K562 (cell line): Measurements from ENCODE around the gene BRAT1. TPM values are rescaled to one million over a fixed set of nuclear protein-coding genes. Genes with fewer than 3 reads are reported as not detected.
"Not testable (repeated sequence)": the region's sequence is repeated elsewhere in the genome, so short reads cannot be mapped to it uniquely, and the experiment has no call there.

ENCODE experiments used
- ATAC-seq: fragments of 200-7000 bp; cut with Tn5 transposase; 3 replicates; pipeline ENCODE4 v1.9.1; 2020; ENCODE audit warnings: moderate library complexity
- BruUV-seq: library from RNA; stranded (reverse); fragments of 400-500 nt; replicated peaks from 2 replicates; lab custom pipeline; 2021; lab: Mats Ljungman, UMichigan
- CTCF ChIA-PET: fragments of 300-600 bp; formaldehyde crosslinking; extraction: SDS; loops from one replicate; lab custom pipeline; 2021; ENCODE audit warnings: low intra/inter-chr PET ratio; lab: Yijun Ruan, JAX
- POLR2A ChIA-PET: fragments of 300-600, 350-650 bp; sonication (Branson Sonifier 250); formaldehyde crosslinking; extraction: SDS; loops from one replicate; lab custom pipeline; 2021; ENCODE audit warnings: antibody characterized with exemption, inconsistent platforms; lab: Yijun Ruan, JAX
- DNase-seq, 4 experiments: peaks; one replicate each; pipeline versions ENCODE4 v3.0.0 to v3.0.0-alpha.2; 2011 to 2018; ENCODE audit warnings: low spot score in 3 of 4, mixed read lengths in 3 of 4; ENCODE audit errors: extremely low read depth in 1 of 4
- FAIRE-seq: peaks from 2 replicates; lab custom pipeline; 2011; peaks lifted over from hg19 to GRCh38; lab: Jason Lieb, UNC
- H2AFZ ChIP-seq: 2 replicates; pipeline ENCODE4 v1.6.0; 2011; ENCODE audit warnings: low read depth, low read length, control low read depth, inconsistent platforms
- H3K27ac ChIP-seq: fragments of 200-600 bp; 3 replicates; pipeline ENCODE4 v1.8.0; 2011; ENCODE audit warnings: low read depth, mild to moderate bottlenecking, control low read depth, inconsistent platforms, low read length, moderate library complexity, mixed read lengths; ENCODE audit errors: extremely low read depth
- H3K27me3 ChIP-seq, 2 experiments: fragments of 300-600 bp in 1 of 2; 2 replicates in 1 of 2; 3 replicates in 1 of 2; pipeline versions ENCODE4 v1.6.0 to v1.8.0; 2011; ENCODE audit warnings: inconsistent platforms in 2 of 2, low read length in 2 of 2, mild to moderate bottlenecking in 1 of 2, mixed read lengths in 1 of 2, moderate library complexity in 1 of 2; ENCODE audit not compliant: control insufficient read depth in 2 of 2, insufficient read depth in 2 of 2
- H3K36me3 ChIP-seq: fragments of 300-600 bp; 3 replicates; pipeline ENCODE4 v1.8.0; 2011; ENCODE audit warnings: mild to moderate bottlenecking, low read length, inconsistent platforms; ENCODE audit not compliant: control insufficient read depth, insufficient read depth
- H3K4me1 ChIP-seq, 2 experiments: fragments of 200-600 bp in 1 of 2; replicated peaks in 1 of 2; 2 replicates in 1 of 2; 3 replicates in 1 of 2; pipeline versions ENCODE4 v1.5.1 to v1.8.0; 2011; ENCODE audit warnings: inconsistent platforms in 2 of 2, low read length in 2 of 2, mild to moderate bottlenecking in 1 of 2, mixed read lengths in 1 of 2, moderate library complexity in 1 of 2; ENCODE audit not compliant: control insufficient read depth in 2 of 2, insufficient read depth in 2 of 2
- H3K4me2 ChIP-seq: 2 replicates; pipeline ENCODE4 v1.6.1; 2011; ENCODE audit warnings: low read length, control low read depth, inconsistent platforms, mixed read lengths; ENCODE audit not compliant: insufficient read depth
- H3K4me3 ChIP-seq: fragments of 200-600 bp; sonication (generic), shearing (Covaris generic); 2 replicates; pipeline ENCODE4 v1.5.1; 2016; ENCODE audit warnings: control low read depth, inconsistent platforms
- H3K79me2 ChIP-seq: fragments of 200-600 bp; 3 replicates; pipeline ENCODE4 v1.8.0; 2011; ENCODE audit warnings: low read length, inconsistent platforms; ENCODE audit not compliant: control insufficient read depth, insufficient read depth
- H3K9ac ChIP-seq, 2 experiments: 2 replicates each; pipeline versions ENCODE4 v1.6.0 to v1.6.1; 2011; ENCODE audit warnings: low read depth in 2 of 2, low read length in 2 of 2, control low read depth in 1 of 2, inconsistent platforms in 1 of 2, mild to moderate bottlenecking in 1 of 2, mixed read lengths in 1 of 2; ENCODE audit not compliant: insufficient read depth in 1 of 2
- H3K9me1 ChIP-seq: one replicate; pipeline ENCODE4 v1.6.0; 2011; ENCODE audit warnings: inconsistent platforms, mild to moderate bottlenecking, low read length, moderate library complexity; ENCODE audit not compliant: control insufficient read depth, insufficient read depth
- H3K9me3 ChIP-seq: replicated peaks from 2 replicates; pipeline ENCODE4 v1.5.1; 2011; ENCODE audit warnings: low read depth, low read length, inconsistent platforms; ENCODE audit not compliant: control insufficient read depth, insufficient read depth
- H4K20me1 ChIP-seq: replicated peaks from 2 replicates; pipeline ENCODE4 v1.6.1; 2011; ENCODE audit warnings: low read length, inconsistent platforms, mixed read lengths; ENCODE audit not compliant: control insufficient read depth, insufficient read depth
- COPS2 ChIP-seq: fragments of 450-650 bp; conservative IDR thresholded peaks from 2 replicates; pipeline ENCODE4 v1.6.1; 2016; ENCODE audit warnings: mild to moderate bottlenecking, moderate library complexity
- ZKSCAN8 ChIP-seq: fragments of 200-800 bp; sonication (Bioruptor generic); IDR thresholded peaks from 2 replicates; pipeline ENCODE4 v1.6.1; 2016; ENCODE audit warnings: missing genetic modification characterization, missing compliant biosample characterization
- ZNF274 ChIP-seq: IDR thresholded peaks from 2 replicates; pipeline ENCODE4 v1.6.1; 2011; ENCODE audit warnings: low read depth, mild to moderate bottlenecking, low read length, moderate library complexity, borderline replicate concordance
- ZNF282 ChIP-seq: sonication (generic); formaldehyde crosslinking; IDR thresholded peaks from 2 replicates; pipeline ENCODE4 v1.8.1; 2023; ENCODE audit warnings: missing genetic modification reagents
- WGBS: fragments of 100-300 bp; shearing (Covaris generic); methylation state at CpG from one replicate; pipeline ENCODE4 v1.1.6; 2016; ENCODE audit warnings: low coverage, mixed read lengths; ENCODE audit not compliant: insufficient coverage; ENCODE audit errors: missing lambda C conversion rate; 5-methylcytosine and 5-hydroxymethylcytosine counted together
- in situ Hi-C: fragments of 300-500 bp; cut with MboI; formaldehyde crosslinking; loops from 4 replicates; pipeline ENCODE4 v1.15.0; 2018; ENCODE audit warnings: inconsistent platforms, mixed read lengths
- intact Hi-C: fragments of 100-400 bp; cut with micrococcal nuclease; formaldehyde crosslinking; loops from 2 replicates; pipeline ENCODE4 v1.14.2; 2022
- polyA plus RNA-seq, 8 experiments: library from polyadenylated mRNA; depleted of rRNA in 4 of 8; stranded (reverse) in 5 of 8; unstranded in 3 of 8; fragments of >200 nt; fragmentation: Nextera tagmentation in 2 of 8; fragmentation: Illumina TruSeq in 1 of 8; extraction: Ambion mirVana in 2 of 8; extraction: Trizol in 1 of 8; gene quantifications; 2 replicates each; pipeline versions ENCODE4 v1.2.1 to v1.2.3, GENCODE V29; 2011 to 2014; ENCODE audit warnings: inconsistent platforms in 1 of 8, missing spikeins in 1 of 8
- total RNA-seq, 7 experiments: library from RNA; depleted of rRNA in 6 of 7; stranded (reverse); fragments of >200 nt in 6 of 7; fragmentation: Illumina TruSeq in 2 of 7; extraction: Trizol in 2 of 7; gene quantifications; 2 replicates each; pipeline versions ENCODE4 v1.2.1 to v1.2.3, GENCODE V29; 2011 to 2021; ENCODE audit warnings: low replicate concordance in 1 of 7

BRAT1 gene
- total and polyA plus RNA-seq, 9 of the 15 experiments (the other 6 are each of a cell fraction or from before 2014, with no cell fraction given): 0.13 to 49.6 (median 10.5) TPM

DNA sequence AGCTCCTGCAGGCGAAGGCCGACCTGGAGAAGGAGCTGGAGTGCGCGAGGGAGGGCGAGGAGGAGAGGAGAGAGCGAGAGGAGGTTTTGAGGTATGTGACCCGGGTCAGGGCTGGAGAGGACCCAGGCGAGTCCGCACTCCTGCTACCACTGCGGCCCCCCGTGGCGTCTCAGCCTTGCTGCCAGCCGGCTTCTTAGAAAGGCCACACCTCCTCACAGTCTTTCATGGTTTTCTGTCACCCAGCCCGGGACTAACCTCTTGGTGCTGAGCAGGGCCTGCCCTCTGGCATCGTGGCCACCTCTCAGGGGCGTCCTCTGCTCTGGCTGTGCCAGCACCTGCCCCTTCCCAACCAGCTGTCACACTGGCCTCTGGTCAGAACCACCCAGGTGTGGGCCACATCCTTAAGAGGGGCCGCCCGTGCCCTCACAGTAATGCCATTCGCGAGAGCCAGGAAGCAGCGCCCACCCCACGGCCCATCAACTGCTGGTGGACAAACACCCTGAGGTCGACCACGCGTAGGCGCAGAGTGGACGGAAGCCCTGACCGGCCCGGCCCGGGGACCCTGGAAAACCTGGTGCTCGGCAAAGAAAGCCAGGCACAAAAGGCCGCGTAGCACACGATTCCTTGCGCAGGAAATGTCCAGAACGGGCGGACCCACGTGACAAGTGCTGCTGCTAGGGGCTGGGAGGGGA lies 37.9 kb upstream of the BRAT1 start (continued):
- TF ChIP-seq ZKSCAN8 (CRISPR knock-in tag) (no peak), ZNF274 (no peak)

DNA sequence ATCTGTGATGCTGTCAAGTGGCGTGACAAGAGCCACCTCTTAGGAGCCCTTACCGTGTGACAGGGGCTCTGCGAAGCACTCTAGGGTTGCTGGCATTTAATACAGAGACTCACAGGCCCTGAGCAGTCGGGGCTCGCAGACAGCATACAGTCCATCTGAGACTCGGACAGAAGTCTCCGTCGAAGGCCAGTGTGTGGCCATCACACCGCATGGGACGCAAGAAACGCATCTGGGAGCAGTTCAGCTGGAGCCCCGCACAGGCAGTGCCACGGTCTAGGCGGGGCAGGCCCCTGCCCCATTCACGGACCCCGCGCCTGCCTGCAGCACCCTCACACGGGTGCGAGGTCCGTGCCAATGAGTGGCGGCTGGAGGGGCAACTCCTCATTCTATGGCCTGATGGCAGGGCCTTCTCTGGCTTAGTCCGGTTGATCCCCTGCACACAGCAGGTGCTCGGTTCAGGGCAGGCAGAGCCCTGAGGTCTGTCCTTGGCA lies 37.1 kb upstream of the BRAT1 start:
- H3K4me3 ChIP-seq: no peak overlapping the region
- TF ChIP-seq COPS2 (no peak), ZNF282 (CRISPR knock-in tag) (no peak)
- H4K20me1 ChIP-seq: no peaks in the 10 kb centered on the region
- intact Hi-C loops: no loop called here
- FAIRE-seq: no peak
- DNase-seq: no peak
- no peaks in the 10 kb centered on the region for H3K9me3 ChIP-seq
- H2AFZ ChIP-seq: no peak overlapping the region
- no peaks in the 10 kb centered on the region for H3K27me3 ChIP-seq
- WGBS: 92% methylated on average over 17 of the region's 23 CpGs
- H3K79me2 ChIP-seq: no peaks in the 10 kb centered on the region
- H3K9ac ChIP-seq: no peak overlapping the region
- H3K4me2 ChIP-seq: no peak overlapping the region
- H3K36me3 ChIP-seq: peaks cover 23% of the 10 kb centered on the region; the same call in 1 of the 3 replicates
- H3K9me1 ChIP-seq: peaks cover 2% of the 10 kb centered on the region
- H3K27ac ChIP-seq: no peak overlapping the region
- in situ Hi-C loops: no loop called here
- peaks cover 0 to 12% of the 10 kb centered on the region in 2 experiments; a peak in 2 of 5 replicates for H3K4me1 ChIP-seq
- ChIA-PET POLR2A (no interaction called here), CTCF (no interaction called here)
- no peak for ATAC-seq
- no TSS peak for BruUV-seq

GRCh38 chr7:2589941-2590340 lies 34.6 kb upstream of the BRAT1 start:
- BruUV-seq, DNase-seq, H3K4me3 ChIP-seq, H3K79me2 ChIP-seq, in situ Hi-C loops, CTCF ChIA-PET, intact Hi-C loops, H3K9me3 ChIP-seq, H3K27me3 ChIP-seq, H2AFZ ChIP-seq, H3K4me2 ChIP-seq, H3K9me1 ChIP-seq, H3K9ac ChIP-seq, ATAC-seq, H4K20me1 ChIP-seq, FAIRE-seq, H3K27ac ChIP-seq: not testable (repeated sequence)
- H3K4me1 ChIP-seq: peaks cover 0 to 12% of the 10 kb centered on the region in 2 experiments; a peak in 2 of 5 replicates
- POLR2A ChIA-PET: interaction anchor here (0.6 kb wide), 1 partner anchor 117 kb away, joined by 3 read pairs; no protein-coding TSS in a partner anchor
- H3K36me3 ChIP-seq: peaks cover 18% of the 10 kb centered on the region; the same call in 1 of the 3 replicates
- WGBS: 85% methylated on average over 14 of the region's 15 CpGs
